ENCODE measurements around the gene TMEM239. TPM values are rescaled to one million over a fixed set of nuclear protein-coding genes. Genes with fewer than 3 reads are reported as not detected.

TMEM239 gene
- total RNA-seq, 1 experiment from 2014 or later, result not detected

- CTCF ChIA-PET, result no interaction called here
- Histone ChIP-seq H3K9me2 (ENCODE audit: insufficient read depth) (no peaks in the 10 kb centered on the region), H3K9me3 (ENCODE audit: insufficient read depth, low read depth) (no peaks in the 10 kb centered on the region), H4K20me1 (ENCODE audit: insufficient read depth) (no peaks in the 10 kb centered on the region), H3K4me3 (peak overlapping the region; percentile 100), H2AFZ (peak overlapping the region; percentile 100; the same call in 1 of the 2 replicates), H3K4me2 (peak overlapping the region; percentile 92), H3K79me2 (ENCODE audit: low read depth) (peaks cover 16% of the 10 kb centered on the region), H3K4me1 (replicated peaks; ENCODE audit: insufficient read depth) (peaks cover 14% of the 10 kb centered on the region), H3F3A (ENCODE audit: insufficient read depth, low read depth) (no peaks in the 10 kb centered on the region), H3K27me3 (ENCODE audit: insufficient read depth, low read depth) (no peaks in the 10 kb centered on the region), H3K36me3 (ENCODE audit: low read depth) (no peaks in the 10 kb centered on the region), H3K27ac (no peak overlapping the region)
- intact Hi-C loops (cut with micrococcal nuclease; ENCODE audit: unreplicated experiment), result loop anchor here (2.0 to 5.0 kb wide), 2 partner anchors 71 to 478 kb away; no protein-coding TSS in a partner anchor
- POLR2A ChIA-PET (ENCODE audit: unreplicated experiment), result no interaction called here
- DNase-seq, result no peak
- BruUV-seq (replicated peaks), result no TSS peak
- TF ChIP-seq CTCF (conservative IDR thresholded peaks at IDR 0.05), result no peak
- no peak for TF ChIP-seq EZH2 (IDR thresholded peaks at IDR 0.05; ENCODE audit: low read depth)
These were observed 23.6 kb downstream of the TMEM239 start for GRCh38 chr20:2839732-2840137.

- H3K4me1 ChIP-seq (replicated peaks; ENCODE audit: insufficient read depth), result peaks cover 14% of the 10 kb centered on the region
- CTCF ChIA-PET, result no interaction called here
These were observed 24.2 kb downstream of the TMEM239 start, which contains the start of the genes PCED1A and VPS16 for GRCh38 chr20:2840138-2840966. TSS of gene PCED1A (minus strand) at chr20:2840655. CDS start at chr20:2839912, 743 bp downstream. TSS of gene VPS16 (plus strand) at chr20:2840745. CDS start at chr20:2840775, 30 bp downstream.

More at GRCh38 chr20:2840138-2840966, 24.2 kb downstream of the TMEM239 start, which contains the start of the genes PCED1A and VPS16:
- no peaks in the 10 kb centered on the region for H3K27me3 ChIP-seq (ENCODE audit: insufficient read depth, low read depth)
- no peaks in the 10 kb centered on the region for H3K9me2 ChIP-seq (ENCODE audit: insufficient read depth)
- H3K4me2 ChIP-seq, result peak within 1 kb of the TSS; percentile 92
- no peaks in the 10 kb centered on the region for H3K36me3 ChIP-seq (ENCODE audit: low read depth)
- H3K9me3 ChIP-seq (ENCODE audit: insufficient read depth, low read depth), result no peaks in the 10 kb centered on the region
- H3K4me3 ChIP-seq, result peak within 1 kb of the TSS; percentile 100
- intact Hi-C loops (cut with micrococcal nuclease; ENCODE audit: unreplicated experiment), result loop anchor here (2.0 to 5.0 kb wide), 2 partner anchors 72 to 477 kb away; no protein-coding TSS in a partner anchor
- no peaks in the 10 kb centered on the region for H4K20me1 ChIP-seq (ENCODE audit: insufficient read depth)
- peak within 1 kb of the TSS; percentile 51; the same call in 1 of the 2 replicates for H3K27ac ChIP-seq
- BruUV-seq (replicated peaks), result no TSS peak
- TF ChIP-seq CTCF (conservative IDR thresholded peaks at IDR 0.05) (no peak), EZH2 (IDR thresholded peaks at IDR 0.05; ENCODE audit: low read depth) (no peak)
- peak; percentile 67 to 86 for DNase-seq
- peaks cover 16% of the 10 kb centered on the region for H3K79me2 ChIP-seq (ENCODE audit: low read depth)
- POLR2A ChIA-PET (ENCODE audit: unreplicated experiment), result no interaction called here
- peak within 1 kb of the TSS; percentile 100 for H2AFZ ChIP-seq
- no peaks in the 10 kb centered on the region for H3F3A ChIP-seq (ENCODE audit: insufficient read depth, low read depth)
